GF-D8 (cell line): ENCODE results near the gene UBE2G2.

Experiments used
- DNase-seq: peaks from one replicate; lab custom pipeline; 2025; lab: John Stamatoyannopoulos, UW

The UBE2G2 gene

DNA sequence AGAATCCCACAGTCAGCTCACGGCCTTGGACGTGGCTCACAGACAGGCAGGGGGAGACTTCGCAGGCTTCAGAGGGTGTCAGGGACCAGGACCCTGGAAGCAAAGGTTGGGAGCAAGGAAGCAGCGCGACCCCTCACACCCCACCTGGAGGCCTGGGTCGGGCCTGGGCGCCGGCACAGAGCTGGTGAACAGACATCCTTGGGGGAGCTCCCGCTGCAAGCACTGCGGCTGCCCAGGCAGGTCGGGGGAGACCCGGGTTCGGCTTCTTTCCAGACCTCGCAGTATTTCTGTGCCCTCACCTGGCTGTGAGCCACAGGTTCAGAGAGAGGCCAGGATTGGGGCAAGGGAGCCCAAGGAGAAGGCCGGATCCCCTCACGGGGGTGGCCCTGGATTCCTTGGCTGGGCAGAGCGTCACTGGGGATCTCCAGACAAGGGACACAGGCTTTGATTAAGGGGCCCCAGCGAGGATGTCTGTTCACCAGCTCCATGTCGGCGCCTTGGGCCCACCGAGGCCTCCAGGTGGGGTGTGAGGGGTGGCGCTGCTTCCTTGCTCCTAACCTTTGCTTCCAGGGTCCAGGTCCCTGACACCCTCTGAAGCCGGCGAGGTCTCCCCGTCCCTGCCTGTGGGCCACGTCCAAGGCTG, 52.4 kb downstream of the UBE2G2 start:
- no peak for DNase-seq

- no peak for DNase-seq
Measured at GRCh38 chr21:44748621-44749020, 53.0 kb downstream of the UBE2G2 start.

GRCh38 chr21:44742418-44743153, 59.0 kb downstream of the UBE2G2 start:
- DNase-seq, result no peak

GRCh38 chr21:44741921-44742320, 59.7 kb downstream of the UBE2G2 start:
- DNase-seq, result no peak

DNA sequence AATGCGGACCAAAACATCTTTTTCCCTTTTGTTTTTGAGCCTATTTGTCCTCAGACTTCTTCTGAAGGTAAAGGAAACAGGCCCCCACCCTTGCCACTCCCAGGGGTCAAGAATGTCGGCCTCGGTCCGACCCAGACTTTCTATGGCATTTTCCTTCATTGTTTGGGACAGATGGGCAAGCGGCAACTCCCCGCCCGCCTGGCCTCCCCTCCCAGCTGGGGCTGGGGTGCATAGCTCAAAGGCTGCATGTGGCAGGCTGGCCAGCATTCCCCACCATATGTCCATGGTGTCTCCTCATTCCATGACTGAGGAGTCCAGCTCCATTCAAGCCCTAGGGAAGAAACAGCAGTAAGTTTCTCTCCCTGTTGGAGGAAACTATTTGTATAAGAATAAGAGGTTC, 60.9 kb downstream of the UBE2G2 start:
- DNase-seq, result no peak

- DNase-seq, result no peak
Measured at GRCh38 chr21:44739316-44739715, 62.3 kb downstream of the UBE2G2 start.

DNA sequence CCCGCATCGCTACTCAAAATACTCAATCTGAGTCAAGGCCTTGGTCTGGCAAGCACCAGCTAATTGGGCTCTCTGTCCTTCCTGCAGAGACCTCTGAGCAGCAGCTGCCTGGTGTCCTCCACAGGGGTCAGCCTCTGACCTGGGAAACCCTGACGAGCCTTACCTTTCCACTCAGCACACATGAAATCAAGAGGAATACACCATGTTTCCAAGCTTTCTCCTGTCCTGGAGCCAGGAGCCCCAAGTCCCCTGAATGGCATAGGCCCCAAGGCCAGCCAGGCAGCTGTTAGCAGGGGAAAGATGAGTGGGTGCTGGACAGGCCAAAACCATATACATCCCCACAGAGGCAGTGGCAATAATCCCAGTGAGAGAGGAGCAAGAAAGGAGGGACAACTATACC, 63.0 kb downstream of the UBE2G2 start:
- DNase-seq, result no peak

DNA sequence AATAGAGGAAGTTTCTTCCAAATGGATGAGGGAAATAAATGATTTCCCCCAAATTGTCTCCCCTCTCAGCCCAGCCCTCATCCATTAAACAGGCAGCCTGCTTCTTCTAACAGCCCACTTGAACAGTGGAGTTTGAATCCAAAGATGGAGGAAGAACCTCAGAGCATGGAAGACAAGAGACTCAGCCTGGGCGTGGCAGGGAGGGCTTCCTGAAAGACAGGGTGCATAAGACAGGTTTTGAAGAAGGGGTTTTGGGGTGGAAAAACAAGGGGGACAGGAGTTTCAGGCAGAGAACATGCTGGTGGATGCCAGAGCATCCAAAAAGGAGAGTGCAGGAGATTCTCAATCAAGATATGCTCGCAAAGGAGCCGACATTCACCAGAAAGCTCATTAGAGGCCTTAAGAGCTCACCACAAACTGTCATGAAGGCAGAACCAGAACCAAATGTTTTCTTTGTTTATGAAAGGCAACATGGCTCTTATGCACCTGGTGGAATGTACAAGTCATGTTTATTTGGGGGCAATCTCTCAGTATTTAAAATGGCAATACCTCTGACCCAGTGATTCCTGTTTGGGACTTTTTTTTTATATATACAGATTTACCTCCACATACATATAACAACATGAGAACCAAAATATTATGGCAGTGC, 63.8 kb downstream of the UBE2G2 start:
- DNase-seq, result no peak

GRCh38 chr21:44736291-44737004, 65.2 kb downstream of the UBE2G2 start:
- DNase-seq, result no peak

- DNase-seq, result no peak
Measured at GRCh38 chr21:44735821-44736220, 65.8 kb downstream of the UBE2G2 start.

GRCh38 chr21:44734841-44735240, 66.8 kb downstream of the UBE2G2 start:
- no peak for DNase-seq

- DNase-seq, result no peak
Measured at GRCh38 chr21:44734026-44734745, 67.4 kb downstream of the UBE2G2 start.

DNA sequence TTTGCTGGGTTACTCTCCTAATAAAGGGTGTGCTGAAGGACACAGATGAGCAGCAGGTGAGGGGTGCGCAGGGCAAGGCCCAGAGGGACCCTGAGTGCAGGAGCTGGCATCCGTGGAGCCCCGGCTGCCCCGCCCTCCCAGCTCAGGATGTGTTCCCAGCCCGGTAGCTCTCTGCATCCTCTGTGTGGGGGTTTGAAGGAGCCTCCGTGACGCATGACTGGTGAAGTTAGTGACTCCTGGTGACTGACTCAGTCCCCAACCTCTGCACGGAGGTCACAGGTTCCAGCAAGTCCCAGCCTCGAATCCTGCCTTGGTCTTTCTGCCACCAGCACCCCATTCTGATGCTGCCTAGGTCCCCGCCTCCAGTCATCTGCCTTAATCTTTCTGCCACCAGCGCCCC, 68.7 kb downstream of the UBE2G2 start:
- no peak for DNase-seq

DNA sequence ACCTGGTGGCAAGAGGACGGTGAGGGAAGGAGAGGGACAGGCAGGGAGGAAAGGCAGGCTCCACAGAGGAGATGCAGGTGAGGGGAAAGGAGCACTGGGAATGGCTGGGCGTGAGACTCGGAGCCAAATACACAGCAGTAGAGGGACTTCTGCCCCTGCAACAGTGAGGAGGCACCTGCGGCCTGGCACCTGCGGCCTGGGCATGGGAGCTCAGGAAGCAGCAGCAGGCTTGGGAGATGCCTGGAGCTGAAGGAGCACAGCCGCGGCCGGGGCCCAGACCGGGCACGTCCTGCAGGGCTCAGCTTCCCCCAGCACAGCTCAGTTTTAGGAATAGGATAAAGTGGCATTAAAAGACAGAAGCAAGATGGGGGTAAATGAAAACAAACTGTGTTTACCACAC, 69.4 kb downstream of the UBE2G2 start:
- DNase-seq, result no peak

- no peak for DNase-seq
Measured at GRCh38 chr21:44730951-44731579, 70.6 kb downstream of the UBE2G2 start.

- DNase-seq, result no peak
Measured at GRCh38 chr21:44730028-44730395, 71.6 kb downstream of the UBE2G2 start.

DNA sequence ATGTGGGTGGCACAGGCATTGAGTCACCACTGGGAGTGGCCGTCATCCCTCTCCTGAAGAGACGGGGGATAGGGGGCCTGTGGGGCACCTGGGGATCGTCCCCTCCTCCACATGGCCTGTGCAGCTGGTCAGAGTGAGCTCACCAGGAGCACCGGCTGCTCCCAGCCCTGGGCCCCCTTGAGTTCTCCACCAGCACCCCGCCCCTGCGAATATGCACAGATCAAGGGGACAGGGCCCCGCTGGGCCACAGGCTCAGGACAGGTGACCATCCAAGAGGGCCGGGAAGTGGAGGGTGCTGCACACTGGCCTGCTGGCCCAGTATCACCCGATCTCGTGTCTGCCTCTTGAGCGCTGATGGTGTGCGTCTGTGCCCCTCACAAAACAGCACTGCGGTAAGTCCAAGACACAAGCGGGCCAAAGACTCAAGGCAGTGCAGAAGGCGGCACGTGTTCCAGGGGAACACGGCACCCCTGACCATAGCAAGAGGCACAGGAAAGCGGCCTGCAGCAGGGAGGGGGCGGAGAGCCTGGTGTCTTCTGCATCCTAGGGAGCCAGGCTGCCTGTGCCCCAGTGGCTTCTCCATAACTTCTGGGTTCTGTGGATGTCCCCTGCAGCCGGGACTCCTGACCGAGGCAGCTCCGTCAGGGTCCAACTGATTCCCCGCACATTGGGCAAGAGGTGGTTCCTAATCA, 72.1 kb downstream of the UBE2G2 start:
- no peak for DNase-seq

DNA sequence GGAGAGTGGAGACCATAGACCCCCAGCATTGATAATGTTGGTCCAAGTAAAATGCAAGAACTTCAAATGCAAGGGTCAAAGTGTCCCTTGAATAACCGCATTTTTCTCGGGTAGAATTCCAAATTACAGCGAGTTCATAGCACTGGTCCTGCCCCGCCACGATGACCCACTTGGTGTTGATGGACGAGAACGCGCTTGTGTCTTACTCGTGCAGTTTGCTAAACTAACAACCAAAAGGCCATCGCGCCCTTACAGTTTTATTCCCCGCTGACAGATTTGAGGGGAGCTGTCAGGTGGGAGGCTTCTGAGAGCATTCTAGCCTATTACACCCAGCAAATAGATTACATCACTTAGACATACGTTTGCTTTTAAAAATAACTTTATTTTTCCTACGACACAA, 72.9 kb downstream of the UBE2G2 start:
- no peak for DNase-seq

DNA sequence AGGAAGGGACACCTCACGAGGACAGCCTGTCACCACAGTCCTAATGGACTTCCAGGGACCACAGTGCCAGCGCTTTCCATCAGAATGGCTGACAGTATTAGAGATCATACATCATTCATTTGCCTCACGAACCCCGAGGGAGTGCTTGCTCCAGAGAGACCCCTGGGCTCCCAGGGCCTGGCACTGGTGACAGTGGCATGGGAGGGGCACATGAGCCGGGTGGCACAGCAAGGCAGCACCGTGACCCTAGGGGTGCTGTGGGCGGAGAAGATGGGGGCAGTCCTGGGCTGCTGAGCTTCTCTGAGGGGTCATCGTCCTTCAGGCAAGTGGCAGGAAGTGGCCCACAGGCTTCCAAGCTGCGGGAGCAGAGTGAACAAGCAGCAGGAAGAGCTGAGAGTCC, 73.9 kb downstream of the UBE2G2 start:
- DNase-seq, result no peak

- no peak for DNase-seq
Measured at GRCh38 chr21:44727321-44727720, 74.3 kb downstream of the UBE2G2 start.

GRCh38 chr21:44726826-44727225, 74.8 kb downstream of the UBE2G2 start:
- DNase-seq, result no peak
